NT2/D1 (cell line): Measurements from ENCODE around the gene RIMKLA.

Experiments
- SUZ12 ChIP-seq: IDR thresholded peaks from 2 replicates; pipeline ENCODE4 v1.6.1; 2011; ENCODE audit not compliant: insufficient read length, insufficient read depth; ENCODE audit errors: extremely low read depth
- YY1 ChIP-seq: IDR thresholded peaks from 2 replicates; pipeline ENCODE4 v1.6.1; 2011; ENCODE audit not compliant: insufficient read length, insufficient read depth
- ZNF274 ChIP-seq: IDR thresholded peaks from 2 replicates; pipeline ENCODE4 v1.6.1; 2011; ENCODE audit warnings: mild to moderate bottlenecking, low read depth, low read length

DNA sequence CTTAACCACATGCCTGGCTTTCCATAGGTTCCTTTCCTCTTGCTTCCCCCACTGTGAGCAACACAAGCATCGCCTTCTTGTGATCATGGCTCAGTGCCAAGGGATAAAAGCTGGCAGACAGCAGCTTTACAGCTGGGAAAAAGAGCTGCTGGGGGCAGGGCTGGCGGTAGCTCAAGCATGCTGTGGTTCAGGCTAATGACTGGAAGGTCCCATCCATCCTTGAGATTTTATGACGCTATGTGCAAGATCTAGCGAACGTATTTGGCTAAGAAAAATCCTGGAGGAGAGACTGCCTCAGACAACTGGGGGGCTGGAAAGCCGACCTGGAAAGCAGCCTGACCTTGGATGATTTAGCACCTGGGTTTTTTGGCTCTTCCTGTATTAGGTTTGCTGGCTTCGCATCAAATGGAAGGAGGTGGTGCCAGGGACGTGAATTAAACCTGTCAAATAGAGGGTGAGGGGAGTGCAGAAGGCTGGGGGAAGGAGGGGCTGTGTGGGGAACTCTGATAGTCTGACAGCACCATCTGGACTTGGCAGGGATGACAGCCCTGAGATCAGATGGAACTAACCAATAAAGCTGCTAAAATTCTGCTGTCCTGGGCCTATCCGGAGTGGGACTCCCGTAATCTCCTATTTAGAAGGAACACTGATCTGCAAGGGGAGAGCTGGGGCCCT, 40.5 kb downstream of the RIMKLA start:
- no peak for TF ChIP-seq YY1
- TF ChIP-seq ZNF274 = no peak
- no peak for TF ChIP-seq SUZ12
